Activated T-helper 9 cell treated with anti-CD3 and anti-CD28 coated beads, Interleukin-2, amount 50 U/mL, for 16 hours (primary cell): Measurements from ENCODE around the gene CFAP43.
"Not testable (repeated sequence)": the region's sequence is repeated elsewhere in the genome, so short reads cannot be mapped to it uniquely, and the experiment has no call there.

Experiments
- DNase-seq: peaks from one replicate; pipeline ENCODE4 v3.0.0-alpha.2; 2020; ENCODE audit warnings: low read depth

The CFAP43 gene

GRCh38 chr10:104220522-104220921 is 11.6 kb downstream of the CFAP43 start:
- no peak for DNase-seq

- no peak for DNase-seq
Measured at GRCh38 chr10:104218751-104219150, 13.4 kb downstream of the CFAP43 start.

GRCh38 chr10:104216631-104217030 is 15.5 kb downstream of the CFAP43 start:
- DNase-seq, result no peak

- DNase-seq, result no peak
Measured at GRCh38 chr10:104209575-104210198, 22.5 kb downstream of the CFAP43 start.

- no peak for DNase-seq
Measured at GRCh38 chr10:104208730-104209129, 23.4 kb downstream of the CFAP43 start.

- no peak for DNase-seq
Measured at GRCh38 chr10:104202231-104202630, 29.9 kb downstream of the CFAP43 start.

GRCh38 chr10:104201636-104202035 is 30.5 kb downstream of the CFAP43 start:
- DNase-seq, result no peak

GRCh38 chr10:104199567-104199966 is 32.6 kb downstream of the CFAP43 start:
- no peak for DNase-seq

GRCh38 chr10:104197364-104197763 is 34.8 kb downstream of the CFAP43 start:
- no peak for DNase-seq

GRCh38 chr10:104195706-104196105 is 36.5 kb downstream of the CFAP43 start:
- no peak for DNase-seq

GRCh38 chr10:104193787-104194186 is 38.4 kb downstream of the CFAP43 start:
- DNase-seq, result no peak

GRCh38 chr10:104190695-104191094 is 41.5 kb downstream of the CFAP43 start:
- no peak for DNase-seq

GRCh38 chr10:104183682-104184081 is 48.5 kb downstream of the CFAP43 start:
- DNase-seq, result no peak

GRCh38 chr10:104174136-104174535 is 58.0 kb downstream of the CFAP43 start:
- DNase-seq, result not testable (repeated sequence)

- no peak for DNase-seq
Measured at GRCh38 chr10:104170610-104171254, 61.4 kb downstream of the CFAP43 start.

GRCh38 chr10:104155591-104155990 is 76.6 kb downstream of the CFAP43 start:
- DNase-seq, result no peak

- DNase-seq, result no peak
Measured at GRCh38 chr10:104151737-104152136, 80.4 kb downstream of the CFAP43 start.

- DNase-seq, result no peak
Measured at GRCh38 chr10:104150139-104150538, 82.0 kb downstream of the CFAP43 start.

- no peak for DNase-seq
Measured at GRCh38 chr10:104146882-104147281, 85.3 kb downstream of the CFAP43 start.

GRCh38 chr10:104144931-104145330 is 87.2 kb downstream of the CFAP43 start:
- no peak for DNase-seq

- DNase-seq, result no peak
Measured at GRCh38 chr10:104143829-104144228, 88.3 kb downstream of the CFAP43 start.

GRCh38 chr10:104142081-104142480 is 90.1 kb downstream of the CFAP43 start:
- DNase-seq, result no peak

GRCh38 chr10:104139221-104139620 is 92.9 kb downstream of the CFAP43 start:
- DNase-seq, result no peak

- no peak for DNase-seq
Measured at GRCh38 chr10:104138131-104138530, 94.0 kb downstream of the CFAP43 start.
